A549 (cell line): ENCODE results near the gene FZD1. TPM values are rescaled to one million over a fixed set of nuclear protein-coding genes. Genes with fewer than 3 reads are reported as not detected.

ENCODE experiments used
- ATAC-seq, 2 experiments: fragments of 200-7000 bp in 1 of 2; fragments of >200 bp in 1 of 2; cut with Nextera tagmentation in 1 of 2; cut with Tn5 transposase in 1 of 2; 3 replicates each; pipeline versions ENCODE4 v1.8.0 to v1.9.1; 2018 to 2020; ENCODE audit warnings: mild to moderate bottlenecking in 1 of 2, moderate library complexity in 1 of 2
- CTCF ChIA-PET: fragments of 300-600 bp; sonication (Branson Sonifier 250); formaldehyde crosslinking; extraction: SDS; loops from one replicate; lab custom pipeline; 2021; ENCODE audit warnings: antibody characterized with exemption, inconsistent platforms; lab: Yijun Ruan, JAX
- POLR2A ChIA-PET: fragments of 350-600 bp; formaldehyde crosslinking; extraction: SDS; loops from one replicate; lab custom pipeline; 2021; ENCODE audit warnings: antibody characterized with exemption, inconsistent platforms; lab: Yijun Ruan, JAX
- DNase-seq, 2 experiments: peaks; one replicate each; pipeline versions ENCODE4 v3.0.0 to v3.0.0-alpha.2; 2011 to 2016; ENCODE audit warnings: low read depth in 1 of 2, low spot score in 1 of 2
- FAIRE-seq: peaks from 2 replicates; lab custom pipeline; 2011; peaks lifted over from hg19 to GRCh38; lab: Jason Lieb, UNC
- H3K27ac ChIP-seq, 2 experiments: fragments of >200 bp; sonication (Bioruptor Twin); formaldehyde crosslinking; 3 replicates each; pipeline ENCODE4 v1.5.1; 2016 to 2017
- H3K4me1 ChIP-seq: fragments of >200 bp; sonication (Bioruptor Twin); formaldehyde crosslinking; 3 replicates; pipeline ENCODE4 v1.6.1; 2016
- H3K4me2 ChIP-seq: fragments of >200 bp; sonication (Bioruptor Twin); formaldehyde crosslinking; 3 replicates; pipeline ENCODE4 v1.6.1; 2016
- H3K4me3 ChIP-seq: fragments of >200 bp; sonication (Bioruptor Twin); formaldehyde crosslinking; 3 replicates; pipeline ENCODE4 v1.5.1; 2016
- H3K9me3 ChIP-seq: fragments of >200 bp; sonication (Bioruptor Twin); formaldehyde crosslinking; 3 replicates; pipeline ENCODE4 v1.6.1; 2016
- CEBPB ChIP-seq, 2 experiments: fragments of >200 bp in 1 of 2; sonication (Bioruptor Twin) in 1 of 2; formaldehyde crosslinking in 1 of 2; IDR thresholded peaks; 2 replicates each; pipeline ENCODE4 v1.6.1; 2012 to 2016
- CHD2 ChIP-seq: fragments of 150-350 bp; IDR thresholded peaks from 2 replicates; pipeline ENCODE4 v1.6.1; 2014; ENCODE audit warnings: low read length; ENCODE audit not compliant: partially characterized antibody
- EHF ChIP-seq: fragments of 250-450 bp; sonication (Bioruptor Pico); IDR thresholded peaks from 2 replicates; pipeline ENCODE4 v1.5.0; 2020; ENCODE audit warnings: mild to moderate bottlenecking
- EHMT2 ChIP-seq: fragments of 200-600 bp; sonication (generic); IDR thresholded peaks from 2 replicates; pipeline ENCODE4 v1.6.1; 2016; ENCODE audit warnings: antibody characterized with exemption, low read depth, mild to moderate bottlenecking, moderate library complexity
- ESRRA ChIP-seq: fragments of 150-350 bp; IDR thresholded peaks from 2 replicates; pipeline ENCODE4 v1.6.1; 2014; ENCODE audit warnings: mild to moderate bottlenecking, low read length, borderline replicate concordance
- FOSL2 ChIP-seq, 2 experiments: fragments of 450-650 bp in 1 of 2; fragments of >200 bp in 1 of 2; sonication (Bioruptor Twin) in 1 of 2; formaldehyde crosslinking; IDR thresholded peaks; 2 replicates each; pipeline versions ENCODE4 v1.5.0 to v1.6.1; 2016 to 2020; ENCODE audit warnings: mild to moderate bottlenecking in 1 of 2, moderate library complexity in 1 of 2
- GATA3 ChIP-seq: IDR thresholded peaks from 2 replicates; pipeline ENCODE4 v1.6.1; 2012; ENCODE audit warnings: borderline replicate concordance
- HOXA7 ChIP-seq: fragments of 250-450 bp; sonication (Bioruptor Pico); IDR thresholded peaks from 2 replicates; pipeline ENCODE4 v1.5.0; 2020; ENCODE audit warnings: mild to moderate bottlenecking, moderate library complexity
- HOXB5 ChIP-seq: fragments of 250-450 bp; sonication (Bioruptor Pico); IDR thresholded peaks from 2 replicates; pipeline ENCODE4 v1.5.0; 2020; ENCODE audit warnings: mild to moderate bottlenecking, moderate library complexity
- MAFK ChIP-seq: fragments of 450-650 bp; IDR thresholded peaks from 2 replicates; pipeline ENCODE4 v1.6.1; 2014; ENCODE audit not compliant: partially characterized antibody
- MYC ChIP-seq: IDR thresholded peaks from 2 replicates; pipeline ENCODE4 v1.6.1; 2012; ENCODE audit warnings: mild to moderate bottlenecking, inconsistent platforms, low read length, improper control_type of control experiment, borderline replicate concordance
- NPAS2 ChIP-seq: fragments of 250-450 bp; sonication (Bioruptor Pico); IDR thresholded peaks from 2 replicates; pipeline ENCODE4 v1.8.0; 2022; ENCODE audit warnings: mild to moderate bottlenecking, moderate library complexity, borderline replicate concordance
- PHF8 ChIP-seq: fragments of 200-600 bp; sonication (generic); IDR thresholded peaks from 2 replicates; pipeline ENCODE4 v1.6.1; 2016; ENCODE audit warnings: low read depth, mild to moderate bottlenecking, antibody characterized with exemption, moderate library complexity, borderline replicate concordance
- POLR2A ChIP-seq: IDR thresholded peaks from 2 replicates; pipeline ENCODE4 v1.6.1; 2012; ENCODE audit warnings: mild to moderate bottlenecking, low read length
- RCOR1 ChIP-seq: fragments of 150-350 bp; IDR thresholded peaks from 2 replicates; pipeline ENCODE4 v1.6.1; 2014; ENCODE audit warnings: antibody characterized with exemption, low read length, low read depth
- TP53 ChIP-seq: fragments of 250-450 bp; sonication (Bioruptor Pico); IDR thresholded peaks from 2 replicates; pipeline ENCODE4 v1.5.0; 2021; ENCODE audit warnings: mild to moderate bottlenecking, moderate library complexity
- ZFP36 ChIP-seq: fragments of 450-650 bp; IDR thresholded peaks from 2 replicates; pipeline ENCODE4 v1.6.1; 2014; ENCODE audit warnings: borderline replicate concordance; ENCODE audit not compliant: partially characterized antibody
- ZNF302 ChIP-seq: fragments of 250-450 bp; sonication (Bioruptor Pico); IDR thresholded peaks from 2 replicates; pipeline ENCODE4 v1.9.0; 2021; ENCODE audit warnings: inconsistent platforms, mild to moderate bottlenecking, moderate library complexity
- WGBS: methylation state at CpG from one replicate; pipeline ENCODE4 v1.1.6; 2017; ENCODE audit errors: missing lambda C conversion rate; 5-methylcytosine and 5-hydroxymethylcytosine counted together
- polyA plus RNA-seq, 4 experiments: library from polyadenylated mRNA; depleted of rRNA in 3 of 4; stranded (reverse); fragments of >200 nt; fragmentation: RNase III in 1 of 4; extraction: RNeasy Plus Mini Kit Qiagen cat#74134 plus additional on column Dnase treatment in 1 of 4; gene quantifications; 2 replicates in 3 of 4; 3 replicates in 1 of 4; pipeline ENCODE4 v1.2.3, GENCODE V29; 2011 to 2017
- TF ChIP-seq, protein P1 (sequence below): fragments of 150-350 bp; IDR thresholded peaks from 2 replicates; pipeline ENCODE4 v1.6.1; 2014; ENCODE audit warnings: low read depth, mild to moderate bottlenecking, low read length
- TF ChIP-seq, protein P2 (sequence below): IDR thresholded peaks from 2 replicates; pipeline ENCODE4 v1.6.1; 2012

Gene FZD1
- polyA plus RNA-seq, 2 of the 4 experiments (the other 2 are of a cell fraction): 1.4 TPM

DNA sequence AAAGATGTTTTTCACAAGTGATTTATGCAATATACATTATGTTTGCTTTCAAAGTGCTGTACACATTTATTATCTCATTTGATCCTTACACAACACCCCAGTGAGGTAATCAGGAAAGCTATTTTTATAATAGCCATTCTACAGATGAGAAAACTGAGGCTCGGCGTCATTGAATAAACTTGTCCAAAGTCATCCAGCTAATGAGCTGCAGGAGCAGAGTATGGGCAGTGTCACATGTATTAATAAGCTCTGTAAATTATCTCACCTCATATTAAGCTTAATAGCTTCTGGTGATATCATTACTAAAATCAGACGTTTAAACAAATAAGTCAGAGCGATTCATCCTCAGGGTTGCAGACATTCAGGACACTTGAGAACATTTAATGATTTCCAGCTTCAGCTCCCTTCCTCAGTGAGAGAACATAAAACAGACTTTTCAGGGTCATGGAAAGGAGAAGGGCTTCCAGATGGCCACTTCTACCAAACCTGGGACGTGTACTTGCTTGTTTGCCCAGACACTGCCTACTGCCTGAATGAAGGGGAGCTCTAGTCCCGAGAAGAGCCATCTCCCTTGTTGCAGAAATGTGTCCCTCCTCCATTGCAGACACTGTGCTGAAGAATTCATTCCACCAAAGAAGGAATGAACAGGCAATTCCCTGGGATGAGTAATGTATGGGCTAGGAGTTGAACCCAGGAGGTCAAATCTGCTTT, 20.5 kb upstream of the FZD1 start:
- DNase-seq (no peak), FAIRE-seq (no peak), ATAC-seq (no peak)
- Histone ChIP-seq H3K4me3 (no peak overlapping the region), H3K27ac (no peak overlapping the region), H3K4me1 (no peaks in the 10 kb centered on the region), H3K4me2 (no peak overlapping the region), H3K9me3 (no peaks in the 10 kb centered on the region)
- TF ChIP-seq RCOR1 (no peak), POLR2A (no peak), ZNF302 (CRISPR knock-in tag) (no peak), PHF8 (no peak), HOXB5 (CRISPR knock-in tag) (no peak), ZFP36 (no peak), EHF (CRISPR knock-in tag) (no peak), ESRRA (no peak), CEBPB (IDR thresholded peaks at IDR 0.05) (no peak), NPAS2 (CRISPR knock-in tag) (no peak), CHD2 (no peak), MYC (no peak)
- TF ChIP-seq, protein P1, sequence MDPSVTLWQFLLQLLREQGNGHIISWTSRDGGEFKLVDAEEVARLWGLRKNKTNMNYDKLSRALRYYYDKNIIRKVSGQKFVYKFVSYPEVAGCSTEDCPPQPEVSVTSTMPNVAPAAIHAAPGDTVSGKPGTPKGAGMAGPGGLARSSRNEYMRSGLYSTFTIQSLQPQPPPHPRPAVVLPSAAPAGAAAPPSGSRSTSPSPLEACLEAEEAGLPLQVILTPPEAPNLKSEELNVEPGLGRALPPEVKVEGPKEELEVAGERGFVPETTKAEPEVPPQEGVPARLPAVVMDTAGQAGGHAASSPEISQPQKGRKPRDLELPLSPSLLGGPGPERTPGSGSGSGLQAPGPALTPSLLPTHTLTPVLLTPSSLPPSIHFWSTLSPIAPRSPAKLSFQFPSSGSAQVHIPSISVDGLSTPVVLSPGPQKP: no peak
- ChIA-PET POLR2A (no interaction called here), CTCF (interaction anchor here (0.5 to 0.6 kb wide), 2 partner anchors 154 to 561 kb away, joined by 3 read pairs; no protein-coding TSS in a partner anchor)
- 31% methylated on average over 6 of the region's 6 CpGs for WGBS

DNA sequence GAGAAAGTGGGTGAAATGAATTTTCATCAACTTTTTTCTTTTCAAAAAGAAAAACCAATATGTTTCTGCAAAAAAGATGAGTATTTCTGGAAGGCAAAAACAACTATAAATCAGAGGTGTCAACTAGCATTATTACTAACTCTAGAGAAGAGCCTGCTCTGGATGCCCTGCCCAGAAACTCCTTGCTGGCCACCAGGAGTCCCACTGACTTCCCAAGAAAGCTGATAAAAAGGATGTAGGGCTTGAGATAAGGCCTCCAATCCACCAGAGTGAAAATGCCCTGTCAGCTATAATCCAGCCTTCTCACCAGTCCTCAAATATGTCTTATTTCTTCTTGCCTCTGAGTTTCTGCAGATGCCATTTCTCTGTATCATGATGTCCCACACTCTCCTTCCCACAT, 16.7 kb upstream of the FZD1 start:
- DNase-seq (peak in 1 of 2 experiments; percentile 12), FAIRE-seq (no peak), ATAC-seq (peak in 1 of 2 experiments; percentile 71; a peak in 3 of 6 replicates)
- Histone ChIP-seq H3K27ac (no peak overlapping the region), H3K4me3 (no peak overlapping the region), H3K9me3 (no peaks in the 10 kb centered on the region), H3K4me2 (no peak overlapping the region), H3K4me1 (peaks cover 6% of the 10 kb centered on the region; the same call in 1 of the 3 replicates)
- ChIA-PET POLR2A (no interaction called here), CTCF (interaction anchor here (0.8 kb wide), 1 partner anchor 41 kb away, joined by 3 read pairs; no protein-coding TSS in a partner anchor)
- TF ChIP-seq CHD2 (no peak), ESRRA (no peak), MAFK (peak; percentile 94), EHMT2 (no peak), RCOR1 (no peak), HOXA7 (CRISPR knock-in tag) (no peak), HOXB5 (CRISPR knock-in tag) (no peak)
- TF ChIP-seq, protein P2, sequence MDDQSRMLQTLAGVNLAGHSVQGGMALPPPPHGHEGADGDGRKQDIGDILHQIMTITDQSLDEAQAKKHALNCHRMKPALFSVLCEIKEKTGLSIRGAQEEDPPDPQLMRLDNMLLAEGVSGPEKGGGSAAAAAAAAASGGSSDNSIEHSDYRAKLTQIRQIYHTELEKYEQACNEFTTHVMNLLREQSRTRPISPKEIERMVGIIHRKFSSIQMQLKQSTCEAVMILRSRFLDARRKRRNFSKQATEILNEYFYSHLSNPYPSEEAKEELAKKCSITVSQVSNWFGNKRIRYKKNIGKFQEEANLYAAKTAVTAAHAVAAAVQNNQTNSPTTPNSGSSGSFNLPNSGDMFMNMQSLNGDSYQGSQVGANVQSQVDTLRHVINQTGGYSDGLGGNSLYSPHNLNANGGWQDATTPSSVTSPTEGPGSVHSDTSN: no peak

DNA sequence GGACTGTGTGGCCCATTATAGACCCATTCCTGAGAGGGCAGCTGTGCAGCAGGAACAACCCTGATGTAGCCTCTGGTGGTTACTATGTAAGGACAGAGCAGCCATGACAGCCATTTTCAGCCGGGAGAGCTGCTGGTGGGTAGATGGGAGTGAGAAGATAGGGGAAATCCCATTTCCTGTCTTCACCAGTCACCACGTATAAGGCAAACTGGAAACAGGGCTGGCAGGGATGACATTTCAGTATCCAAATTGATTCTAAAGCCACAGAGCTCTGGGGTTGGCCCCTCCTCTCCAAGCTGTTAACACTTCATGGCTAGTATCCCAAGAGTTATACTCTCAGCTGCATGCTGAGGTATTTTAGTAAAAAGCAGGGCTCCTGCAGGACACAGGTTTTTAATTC, 15.2 kb upstream of the FZD1 start:
- POLR2A ChIA-PET: no interaction called here
- Histone ChIP-seq H3K4me1 (peaks cover 6% of the 10 kb centered on the region; the same call in 1 of the 3 replicates), H3K9me3 (no peaks in the 10 kb centered on the region), H3K4me2 (no peak overlapping the region), H3K27ac (no peak overlapping the region), H3K4me3 (no peak overlapping the region)
- WGBS: 17% methylated on average over 1 of the region's 2 CpGs
- FAIRE-seq (no peak), ATAC-seq (no peak), DNase-seq (no peak)
- CTCF ChIA-PET: interaction anchor here (0.9 to 1.3 kb wide), 2 partner anchors 9 to 40 kb away, joined by 3 read pairs; no protein-coding TSS in a partner anchor
- TF ChIP-seq ZFP36 (no peak), TP53 (CRISPR knock-in tag) (no peak), GATA3 (no peak), FOSL2 (IDR thresholded peaks at IDR 0.05) (no peak), FOSL2 (CRISPR knock-in tag; IDR thresholded peaks at IDR 0.05) (no peak), PHF8 (no peak)
- TF ChIP-seq, protein P1: no peak
